Lower lobe of right lung (tissue), 2 donors: Measurements from ENCODE around the gene NRXN2. TPM values are rescaled to one million over a fixed set of nuclear protein-coding genes. Genes with fewer than 3 reads are reported as not detected.
A peak's percentile ranks its signal among the peaks of the same experiment; 100 is the strongest.

Experiments
- ATAC-seq, 2 donors: fragments of 200-7000 bp; cut with Tn5 transposase; one replicate each; pipeline ENCODE4 v1.9.1; 2020 to 2022; ENCODE audit warnings: mild to moderate bottlenecking in 2 of 2, moderate library complexity in 2 of 2
- DNase-seq: peaks from one replicate; pipeline ENCODE4 v3.0.0-alpha.2; 2020
- H3K27ac ChIP-seq: fragments of 200-600 bp; one replicate; pipeline ENCODE4 v1.8.0; 2022
- H3K27me3 ChIP-seq: fragments of 200-600 bp; one replicate; pipeline ENCODE4 v1.8.0; 2022; ENCODE audit warnings: low read depth
- H3K36me3 ChIP-seq: fragments of 200-600 bp; one replicate; pipeline ENCODE4 v1.8.0; 2022; ENCODE audit warnings: mild to moderate bottlenecking
- H3K4me1 ChIP-seq: fragments of 200-600 bp; one replicate; pipeline ENCODE4 v1.8.0; 2022
- H3K4me3 ChIP-seq: fragments of 200-600 bp; one replicate; pipeline ENCODE4 v1.8.0; 2022; ENCODE audit warnings: mild to moderate bottlenecking
- H3K9me3 ChIP-seq: fragments of 200-600 bp; one replicate; pipeline ENCODE4 v1.8.0; 2022
- CTCF ChIP-seq: fragments of 200-600 bp; IDR thresholded peaks from one replicate; pipeline ENCODE4 v1.8.0; 2022; ENCODE audit warnings: antibody characterized with exemption, mild to moderate bottlenecking
- intact Hi-C: fragments of 100-400 bp; cut with DNase I; formaldehyde crosslinking; loops from one replicate; pipeline ENCODE4 v1.11.0; 2022
- total RNA-seq: library from RNA; stranded (reverse); fragmentation: NEBNext Ultra II Directional; extraction: Animal tissue kit (Norgen Biotek cat#: 25700); gene quantifications from one replicate; pipeline ENCODE4 v1.2.1, GENCODE V29; 2021
- donor health status: DM: no; HTN: yes; CAD: no; lungs with severe emphysema.

Gene NRXN2
- total RNA-seq, 1 donor from 2014 or later = 1.7 TPM

- intact Hi-C loops = no loop called here
- Histone ChIP-seq H3K36me3 (no peaks in the 10 kb centered on the region), H3K27me3 (peaks cover under 1% of the 10 kb centered on the region), H3K9me3 (no peaks in the 10 kb centered on the region), H3K4me3 (no peak overlapping the region), H3K27ac (no peak overlapping the region), H3K4me1 (peaks cover 10% of the 10 kb centered on the region)
- ATAC-seq (peak; percentile 53 to 63), DNase-seq (no peak)
- no peak for TF ChIP-seq CTCF
Observed at GRCh38 chr11:64624883-64625481, 98.0 kb downstream of the NRXN2 start.

DNA sequence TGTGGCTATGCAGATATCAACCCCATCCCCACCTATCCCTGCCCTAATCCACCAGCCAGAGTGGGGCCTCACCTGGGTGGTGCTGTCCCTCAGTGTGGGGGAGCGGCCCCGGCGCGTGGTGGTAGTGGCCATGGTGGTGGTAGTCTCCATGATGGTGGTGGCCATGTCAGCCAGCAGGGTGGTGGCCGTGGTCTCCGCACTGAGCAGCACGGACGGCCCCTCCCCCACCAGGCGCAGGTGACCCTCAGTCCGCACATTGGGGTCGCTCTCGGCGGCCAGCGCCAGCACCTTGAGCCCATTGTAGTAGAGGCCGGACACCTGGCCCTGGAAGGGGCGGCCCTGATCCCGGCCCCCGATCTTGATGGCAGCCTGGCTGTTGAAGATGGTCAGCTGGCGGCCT lies 100.3 kb downstream of the NRXN2 start:
- DNase-seq = no peak
- Histone ChIP-seq H3K27me3 (no peaks in the 10 kb centered on the region), H3K9me3 (no peaks in the 10 kb centered on the region), H3K4me3 (no peak overlapping the region), H3K36me3 (no peaks in the 10 kb centered on the region), H3K4me1 (peaks cover 14% of the 10 kb centered on the region), H3K27ac (no peak overlapping the region)
- no peak for ATAC-seq
- intact Hi-C loops = no loop called here
- TF ChIP-seq CTCF = no peak

- intact Hi-C loops = no loop called here
- DNase-seq = no peak
- no peaks in the 10 kb centered on the region for H3K9me3 ChIP-seq
- no peaks in the 10 kb centered on the region for H3K36me3 ChIP-seq
- peaks cover 14% of the 10 kb centered on the region for H3K4me1 ChIP-seq
- no peak for TF ChIP-seq CTCF
- H3K4me3 ChIP-seq = no peak overlapping the region
- H3K27ac ChIP-seq = no peak overlapping the region
- H3K27me3 ChIP-seq = no peaks in the 10 kb centered on the region
- ATAC-seq = no peak
Observed at GRCh38 chr11:64621283-64622019, 101.5 kb downstream of the NRXN2 start.

- peaks cover 14% of the 10 kb centered on the region for H3K4me1 ChIP-seq
- no peak for TF ChIP-seq CTCF
- H3K27me3 ChIP-seq = no peaks in the 10 kb centered on the region
- DNase-seq = no peak
- no peak for ATAC-seq
- H3K4me3 ChIP-seq = no peak overlapping the region
- no peaks in the 10 kb centered on the region for H3K36me3 ChIP-seq
- intact Hi-C loops = no loop called here
- H3K9me3 ChIP-seq = no peaks in the 10 kb centered on the region
- H3K27ac ChIP-seq = no peak overlapping the region
Observed at GRCh38 chr11:64620381-64620971, 102.5 kb downstream of the NRXN2 start.

GRCh38 chr11:64619811-64620380 lies 103.1 kb downstream of the NRXN2 start:
- intact Hi-C loops = no loop called here
- peaks cover 11% of the 10 kb centered on the region for H3K4me1 ChIP-seq
- no peak for TF ChIP-seq CTCF
- no peak overlapping the region for H3K4me3 ChIP-seq
- no peak for DNase-seq
- peak in 1 of 2 donors; percentile 45 for ATAC-seq
- peak overlapping the region; percentile 53 for H3K27ac ChIP-seq
- H3K36me3 ChIP-seq = no peaks in the 10 kb centered on the region
- H3K27me3 ChIP-seq = no peaks in the 10 kb centered on the region
- no peaks in the 10 kb centered on the region for H3K9me3 ChIP-seq
